ENCODE measurements around the gene RIIAD1. TPM values are rescaled to one million over a fixed set of nuclear protein-coding genes. Genes with fewer than 3 reads are reported as not detected.

Gene RIIAD1
- total RNA-seq, 1 experiment from 2014 or later: not detected

- TF ChIP-seq ZBTB43 (CRISPR knock-in tag; IDR thresholded peaks at IDR 0.05) (no peak), SMAD4 (CRISPR knock-in tag; IDR thresholded peaks at IDR 0.05) (no peak)
- TF ChIP-seq, protein P1, sequence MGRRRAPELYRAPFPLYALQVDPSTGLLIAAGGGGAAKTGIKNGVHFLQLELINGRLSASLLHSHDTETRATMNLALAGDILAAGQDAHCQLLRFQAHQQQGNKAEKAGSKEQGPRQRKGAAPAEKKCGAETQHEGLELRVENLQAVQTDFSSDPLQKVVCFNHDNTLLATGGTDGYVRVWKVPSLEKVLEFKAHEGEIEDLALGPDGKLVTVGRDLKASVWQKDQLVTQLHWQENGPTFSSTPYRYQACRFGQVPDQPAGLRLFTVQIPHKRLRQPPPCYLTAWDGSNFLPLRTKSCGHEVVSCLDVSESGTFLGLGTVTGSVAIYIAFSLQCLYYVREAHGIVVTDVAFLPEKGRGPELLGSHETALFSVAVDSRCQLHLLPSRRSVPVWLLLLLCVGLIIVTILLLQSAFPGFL (CRISPR knock-in tag; IDR thresholded peaks at IDR 0.05; ENCODE audit: borderline replicate concordance): no peak
These were observed 19.8 kb upstream of the RIIAD1 start (continued) for GRCh38 chr1:151701515-151701914.

DNA sequence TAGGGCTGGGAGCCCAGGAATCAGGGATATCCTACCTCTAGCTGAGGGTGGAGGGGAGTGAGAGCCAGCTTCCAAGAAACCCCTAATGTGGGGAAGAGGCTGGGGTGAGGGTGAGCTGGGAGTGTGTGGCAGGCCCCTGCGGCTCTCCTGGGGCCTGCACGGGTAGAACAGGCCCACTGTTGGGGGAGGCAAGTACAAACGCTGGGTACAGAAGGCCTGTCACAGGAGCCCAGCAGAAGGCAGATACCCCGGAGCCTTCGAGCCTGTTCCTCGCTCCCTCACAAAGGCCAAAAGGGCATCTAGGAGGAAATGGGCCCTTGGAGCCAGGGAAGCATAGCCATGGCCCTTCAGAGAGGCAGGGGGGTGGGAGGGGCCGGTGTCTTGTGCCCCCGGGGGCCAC lies 18.4 kb upstream of the RIIAD1 start:
- Mint-ChIP-seq H3K4me1 (no peaks in the 10 kb centered on the region), H3K27ac (peak overlapping the region; percentile 13), H3K4me3 (no peak overlapping the region), H3K9me3 (no peaks in the 10 kb centered on the region), H3K36me3 (peaks cover 18% of the 10 kb centered on the region), H3K27me3 (ENCODE audit: low read depth) (no peaks in the 10 kb centered on the region)
- ChIA-PET POLR2A (no interaction called here), CTCF (no interaction called here)
- DNase-seq (ENCODE audit: low spot score) (no peak), ATAC-seq (no peak; the same call in 1 of the 2 replicates)
- TF ChIP-seq NFYB (CRISPR knock-in tag; conservative IDR thresholded peaks at IDR 0.05; ENCODE audit: low read depth): no peak
- TF ChIP-seq FOXJ3 (CRISPR knock-in tag; IDR thresholded peaks at IDR 0.05; ENCODE audit: borderline replicate concordance): no peak
- no peak for TF ChIP-seq CBFB (CRISPR knock-in tag; IDR thresholded peaks at IDR 0.05; ENCODE audit: low read depth)
- TF ChIP-seq JUN (CRISPR knock-in tag; IDR thresholded peaks at IDR 0.05): no peak
- TF ChIP-seq PRRX2 (CRISPR knock-in tag; IDR thresholded peaks at IDR 0.05): no peak
- TF ChIP-seq, protein P2, sequence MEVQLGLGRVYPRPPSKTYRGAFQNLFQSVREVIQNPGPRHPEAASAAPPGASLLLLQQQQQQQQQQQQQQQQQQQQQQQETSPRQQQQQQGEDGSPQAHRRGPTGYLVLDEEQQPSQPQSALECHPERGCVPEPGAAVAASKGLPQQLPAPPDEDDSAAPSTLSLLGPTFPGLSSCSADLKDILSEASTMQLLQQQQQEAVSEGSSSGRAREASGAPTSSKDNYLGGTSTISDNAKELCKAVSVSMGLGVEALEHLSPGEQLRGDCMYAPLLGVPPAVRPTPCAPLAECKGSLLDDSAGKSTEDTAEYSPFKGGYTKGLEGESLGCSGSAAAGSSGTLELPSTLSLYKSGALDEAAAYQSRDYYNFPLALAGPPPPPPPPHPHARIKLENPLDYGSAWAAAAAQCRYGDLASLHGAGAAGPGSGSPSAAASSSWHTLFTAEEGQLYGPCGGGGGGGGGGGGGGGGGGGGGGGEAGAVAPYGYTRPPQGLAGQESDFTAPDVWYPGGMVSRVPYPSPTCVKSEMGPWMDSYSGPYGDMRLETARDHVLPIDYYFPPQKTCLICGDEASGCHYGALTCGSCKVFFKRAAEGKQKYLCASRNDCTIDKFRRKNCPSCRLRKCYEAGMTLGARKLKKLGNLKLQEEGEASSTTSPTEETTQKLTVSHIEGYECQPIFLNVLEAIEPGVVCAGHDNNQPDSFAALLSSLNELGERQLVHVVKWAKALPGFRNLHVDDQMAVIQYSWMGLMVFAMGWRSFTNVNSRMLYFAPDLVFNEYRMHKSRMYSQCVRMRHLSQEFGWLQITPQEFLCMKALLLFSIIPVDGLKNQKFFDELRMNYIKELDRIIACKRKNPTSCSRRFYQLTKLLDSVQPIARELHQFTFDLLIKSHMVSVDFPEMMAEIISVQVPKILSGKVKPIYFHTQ (CRISPR knock-in tag; IDR thresholded peaks at IDR 0.05): no peak
- TF ChIP-seq GRHL2 (CRISPR knock-in tag; IDR thresholded peaks at IDR 0.05; ENCODE audit: insufficient replicate concordance, severe bottlenecking): no peak
- no peak for TF ChIP-seq TCF7 (CRISPR knock-in tag; IDR thresholded peaks at IDR 0.05; ENCODE audit: low read depth)
- TF ChIP-seq, protein P3, sequence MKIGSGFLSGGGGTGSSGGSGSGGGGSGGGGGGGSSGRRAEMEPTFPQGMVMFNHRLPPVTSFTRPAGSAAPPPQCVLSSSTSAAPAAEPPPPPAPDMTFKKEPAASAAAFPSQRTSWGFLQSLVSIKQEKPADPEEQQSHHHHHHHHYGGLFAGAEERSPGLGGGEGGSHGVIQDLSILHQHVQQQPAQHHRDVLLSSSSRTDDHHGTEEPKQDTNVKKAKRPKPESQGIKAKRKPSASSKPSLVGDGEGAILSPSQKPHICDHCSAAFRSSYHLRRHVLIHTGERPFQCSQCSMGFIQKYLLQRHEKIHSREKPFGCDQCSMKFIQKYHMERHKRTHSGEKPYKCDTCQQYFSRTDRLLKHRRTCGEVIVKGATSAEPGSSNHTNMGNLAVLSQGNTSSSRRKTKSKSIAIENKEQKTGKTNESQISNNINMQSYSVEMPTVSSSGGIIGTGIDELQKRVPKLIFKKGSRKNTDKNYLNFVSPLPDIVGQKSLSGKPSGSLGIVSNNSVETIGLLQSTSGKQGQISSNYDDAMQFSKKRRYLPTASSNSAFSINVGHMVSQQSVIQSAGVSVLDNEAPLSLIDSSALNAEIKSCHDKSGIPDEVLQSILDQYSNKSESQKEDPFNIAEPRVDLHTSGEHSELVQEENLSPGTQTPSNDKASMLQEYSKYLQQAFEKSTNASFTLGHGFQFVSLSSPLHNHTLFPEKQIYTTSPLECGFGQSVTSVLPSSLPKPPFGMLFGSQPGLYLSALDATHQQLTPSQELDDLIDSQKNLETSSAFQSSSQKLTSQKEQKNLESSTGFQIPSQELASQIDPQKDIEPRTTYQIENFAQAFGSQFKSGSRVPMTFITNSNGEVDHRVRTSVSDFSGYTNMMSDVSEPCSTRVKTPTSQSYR (CRISPR knock-in tag; IDR thresholded peaks at IDR 0.05): no peak
- TF ChIP-seq OVOL2 (CRISPR knock-in tag; IDR thresholded peaks at IDR 0.05; ENCODE audit: borderline replicate concordance): no peak
- no peak for TF ChIP-seq HMGA2 (CRISPR knock-in tag; IDR thresholded peaks at IDR 0.05)
- TF ChIP-seq ZNF263 (CRISPR knock-in tag; IDR thresholded peaks at IDR 0.05; ENCODE audit: low read depth): no peak
- TF ChIP-seq, protein P4, sequence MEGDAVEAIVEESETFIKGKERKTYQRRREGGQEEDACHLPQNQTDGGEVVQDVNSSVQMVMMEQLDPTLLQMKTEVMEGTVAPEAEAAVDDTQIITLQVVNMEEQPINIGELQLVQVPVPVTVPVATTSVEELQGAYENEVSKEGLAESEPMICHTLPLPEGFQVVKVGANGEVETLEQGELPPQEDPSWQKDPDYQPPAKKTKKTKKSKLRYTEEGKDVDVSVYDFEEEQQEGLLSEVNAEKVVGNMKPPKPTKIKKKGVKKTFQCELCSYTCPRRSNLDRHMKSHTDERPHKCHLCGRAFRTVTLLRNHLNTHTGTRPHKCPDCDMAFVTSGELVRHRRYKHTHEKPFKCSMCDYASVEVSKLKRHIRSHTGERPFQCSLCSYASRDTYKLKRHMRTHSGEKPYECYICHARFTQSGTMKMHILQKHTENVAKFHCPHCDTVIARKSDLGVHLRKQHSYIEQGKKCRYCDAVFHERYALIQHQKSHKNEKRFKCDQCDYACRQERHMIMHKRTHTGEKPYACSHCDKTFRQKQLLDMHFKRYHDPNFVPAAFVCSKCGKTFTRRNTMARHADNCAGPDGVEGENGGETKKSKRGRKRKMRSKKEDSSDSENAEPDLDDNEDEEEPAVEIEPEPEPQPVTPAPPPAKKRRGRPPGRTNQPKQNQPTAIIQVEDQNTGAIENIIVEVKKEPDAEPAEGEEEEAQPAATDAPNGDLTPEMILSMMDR (IDR thresholded peaks at IDR 0.05): no peak
- no peak for TF ChIP-seq ZNF425 (CRISPR knock-in tag; conservative IDR thresholded peaks at IDR 0.05)
- TF ChIP-seq ZNF423 (CRISPR knock-in tag; IDR thresholded peaks at IDR 0.05): no peak
- no peak for TF ChIP-seq CREB1 (CRISPR knock-in tag; IDR thresholded peaks at IDR 0.05)
